HCEC 1CT (cell line): ENCODE measurements around the gene ZBED6.
"Not testable (repeated sequence)": the region's sequence is repeated elsewhere in the genome, so short reads cannot be mapped to it uniquely, and the experiment has no call there.

ENCODE experiments used
- DNase-seq: peaks from one replicate; pipeline ENCODE4 v3.0.0-alpha.2; 2017

Gene ZBED6, protein sequence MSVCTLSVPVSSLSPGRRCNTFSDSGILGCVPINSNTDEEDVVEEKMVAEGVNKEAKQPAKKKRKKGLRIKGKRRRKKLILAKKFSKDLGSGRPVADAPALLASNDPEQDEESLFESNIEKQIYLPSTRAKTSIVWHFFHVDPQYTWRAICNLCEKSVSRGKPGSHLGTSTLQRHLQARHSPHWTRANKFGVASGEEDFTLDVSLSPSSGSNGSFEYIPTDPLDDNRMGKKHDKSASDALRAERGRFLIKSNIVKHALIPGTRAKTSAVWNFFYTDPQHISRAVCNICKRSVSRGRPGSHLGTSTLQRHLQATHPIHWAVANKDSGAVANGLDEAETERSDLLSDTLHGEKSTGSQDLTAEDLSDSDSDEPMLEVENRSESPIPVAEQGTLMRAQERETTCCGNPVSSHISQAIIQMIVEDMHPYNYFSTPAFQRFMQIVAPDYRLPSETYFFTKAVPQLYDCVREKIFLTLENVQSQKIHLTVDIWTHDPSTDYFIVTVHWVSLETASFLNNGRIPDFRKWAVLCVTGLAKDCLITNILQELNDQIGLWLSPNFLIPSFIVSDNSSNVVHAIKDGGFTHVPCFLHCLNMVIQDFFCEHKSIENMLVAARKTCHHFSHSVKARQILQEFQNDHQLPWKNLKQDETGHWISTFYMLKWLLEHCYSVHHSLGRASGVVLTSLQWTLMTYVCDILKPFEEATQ (N-terminal part only)

DNA sequence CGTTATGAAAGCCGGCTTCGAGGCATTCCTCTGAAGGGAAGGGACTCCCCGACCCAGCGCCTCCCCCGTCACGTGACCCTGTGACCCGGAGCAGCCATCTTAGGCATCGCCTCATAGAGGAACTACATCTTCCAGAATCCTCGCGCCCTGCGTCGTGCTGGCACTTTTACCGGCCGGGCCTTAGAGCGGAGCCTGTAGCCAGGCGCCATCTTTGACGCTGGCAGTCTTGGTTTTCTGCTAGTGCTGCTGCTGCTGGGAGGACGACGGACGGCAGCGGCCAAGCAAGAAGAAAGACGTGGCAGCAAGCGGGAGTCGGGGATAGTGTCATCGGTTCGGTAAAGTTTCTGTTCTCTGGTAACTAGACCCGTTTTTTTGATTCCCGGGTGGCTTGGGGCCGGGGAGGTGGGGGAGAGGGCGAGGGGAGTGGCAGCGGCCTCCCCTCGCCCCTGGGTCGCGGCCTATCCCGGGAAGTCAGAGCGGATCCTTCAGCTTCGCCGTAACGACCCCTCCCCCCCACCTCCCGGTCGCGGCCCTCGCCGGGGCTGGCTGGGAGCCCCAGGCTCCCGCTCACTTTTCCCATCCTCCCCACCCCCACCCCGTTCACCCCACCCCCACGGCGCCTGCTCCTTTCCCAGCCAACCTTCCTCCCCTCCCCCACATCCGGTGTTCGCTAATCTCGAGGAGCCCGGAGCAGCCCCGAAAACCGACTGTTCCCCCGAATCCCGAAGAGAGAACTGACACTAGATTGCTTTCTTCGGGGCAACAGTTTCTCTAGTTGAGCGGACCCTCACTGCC, at the start of gene ZBED6, which contains the start of gene ZC3H11A:
Gene ZBED6, plus strand, starts transcription at position 183 of the 795 bp plus-strand sequence. CDS start 1,900 bp downstream, outside the sequence.
Gene ZC3H11A, plus strand, starts transcription at position 183 of the 795 bp plus-strand sequence. CDS start 21,448 bp downstream, outside the sequence.
- peak; percentile 98 for DNase-seq

DNA sequence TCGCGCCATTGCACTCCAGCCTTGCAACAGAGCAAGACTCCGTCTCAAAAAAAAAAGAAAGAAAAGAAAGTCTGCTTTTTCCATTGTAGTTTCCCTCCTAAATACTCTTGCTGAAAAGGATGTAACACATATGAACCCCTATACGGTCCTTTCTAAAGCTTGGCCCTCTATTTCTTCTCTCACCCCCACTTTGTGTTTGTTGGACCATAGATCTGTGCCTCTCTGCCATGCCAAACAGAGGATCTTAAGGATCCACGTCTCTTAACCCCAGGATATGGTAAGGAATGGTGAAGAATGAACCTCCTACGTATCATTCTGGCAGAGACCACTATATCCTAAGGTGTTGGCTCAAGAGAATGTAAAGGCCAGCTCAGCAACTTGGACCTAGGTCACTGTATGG, 49.1 kb upstream of the ZBED6 start:
- no peak for DNase-seq

DNA sequence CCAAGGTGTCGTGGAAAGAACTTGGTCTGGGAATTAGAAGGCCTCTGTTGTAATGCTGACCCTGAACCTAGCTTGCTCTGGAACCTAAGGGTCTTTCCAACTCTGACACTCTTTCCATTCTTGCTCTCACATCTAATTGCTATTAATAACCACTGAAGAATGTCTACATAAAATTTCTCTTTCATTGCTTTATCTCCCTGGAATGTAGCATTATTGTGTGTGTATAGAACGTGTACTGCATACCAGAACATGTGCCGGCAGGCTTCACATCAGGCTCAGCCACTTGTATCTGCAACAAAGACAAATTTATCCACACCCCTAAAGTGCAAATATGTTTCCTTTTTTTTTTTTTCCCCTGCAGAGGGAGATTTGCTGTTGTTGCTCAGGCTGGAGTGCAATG, 44.4 kb upstream of the ZBED6 start:
- DNase-seq: peak; percentile 42

DNA sequence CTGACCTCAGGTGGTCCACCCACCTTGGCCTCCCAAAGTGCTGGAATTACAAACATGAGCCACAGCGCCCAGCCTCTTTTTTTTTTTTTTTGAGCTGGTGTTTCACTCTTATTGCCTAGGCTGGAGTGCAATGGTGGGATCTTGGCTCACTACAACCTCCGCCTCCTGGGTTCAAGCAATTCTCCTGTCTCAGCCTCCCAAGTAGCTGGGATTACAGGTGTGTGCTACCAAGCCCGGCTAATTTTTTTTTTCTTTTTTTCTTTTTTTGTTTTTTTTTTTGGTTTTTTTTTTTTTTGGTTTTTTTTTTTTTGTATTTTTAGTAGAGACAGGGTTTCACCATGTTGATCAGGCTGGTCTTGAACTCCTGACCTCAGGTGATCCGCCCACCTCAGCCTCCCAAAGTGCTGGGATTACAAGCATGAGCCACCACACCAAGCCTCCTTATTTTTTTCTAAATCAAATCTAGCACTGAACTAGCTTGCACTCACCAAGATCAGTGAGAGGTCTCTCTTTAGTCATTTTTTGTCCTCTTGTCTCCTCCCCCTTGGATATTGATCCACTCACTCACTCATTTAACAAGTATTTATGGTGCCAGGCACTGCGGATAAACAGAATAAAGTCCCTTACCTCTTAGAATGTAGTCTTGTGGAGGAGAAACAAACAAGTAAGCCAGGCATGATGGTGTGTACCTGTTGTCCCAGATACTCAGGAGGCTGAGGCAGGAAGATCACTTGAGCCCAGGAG, 43.6 kb upstream of the ZBED6 start:
- not testable (repeated sequence) for DNase-seq

DNA sequence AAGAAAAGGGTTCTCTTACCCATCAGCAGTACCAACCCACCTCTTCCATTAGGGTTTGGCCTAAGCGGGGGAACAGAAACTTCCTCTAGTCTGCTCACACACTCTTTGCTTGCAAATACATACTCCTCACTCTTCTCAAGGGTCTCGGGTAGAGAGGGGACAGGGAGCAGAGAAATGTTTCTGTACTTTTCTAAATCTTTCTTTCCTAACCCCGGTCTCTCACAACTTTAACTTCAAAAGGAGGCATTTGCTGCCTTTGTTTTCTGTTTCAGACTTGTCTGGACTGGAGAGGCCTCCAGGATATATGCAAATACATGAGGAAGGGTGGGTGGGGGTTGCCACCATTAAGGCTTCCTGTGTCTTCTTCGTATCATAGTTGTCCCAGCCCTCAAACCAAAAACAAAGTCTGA, 41.0 kb upstream of the ZBED6 start:
- no peak for DNase-seq

DNA sequence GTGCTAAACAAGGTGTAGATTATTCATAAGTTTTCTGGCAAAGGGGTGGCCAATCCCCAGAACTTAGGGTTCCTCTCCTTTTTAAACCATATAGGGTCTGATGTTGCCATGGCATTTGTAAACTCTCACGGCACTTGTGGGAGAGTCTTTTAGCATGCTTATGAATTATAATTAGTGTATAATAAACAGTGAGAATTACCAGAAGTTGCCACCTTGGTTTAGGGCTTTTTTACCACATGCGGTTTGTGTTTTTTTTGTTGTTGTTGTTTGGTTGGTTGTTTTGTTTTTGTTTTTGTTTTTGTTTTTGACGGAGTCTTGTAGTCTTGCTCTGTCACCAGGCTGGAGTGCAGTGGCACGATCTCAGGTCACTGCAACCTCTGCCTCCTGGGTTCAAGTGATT, 39.4 kb upstream of the ZBED6 start:
- DNase-seq: no peak

DNA sequence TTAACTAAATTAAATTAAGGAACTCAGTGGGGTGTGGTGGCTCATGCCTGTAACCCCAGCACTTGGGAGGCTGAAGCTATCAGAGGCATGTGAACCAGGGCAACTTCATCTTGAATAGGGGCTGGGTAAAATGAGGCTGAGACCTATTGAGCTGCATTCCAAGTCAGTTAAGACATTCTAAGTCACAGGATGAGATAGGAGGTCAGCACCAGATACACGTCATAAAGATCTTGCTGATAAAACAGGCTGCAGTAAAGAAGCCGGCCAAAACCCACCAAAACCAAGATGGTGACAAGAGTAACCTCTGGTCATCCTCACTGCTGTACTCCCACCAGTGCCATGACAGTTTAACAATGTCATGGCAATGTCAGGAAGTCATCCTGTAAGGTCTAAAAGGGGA, 36.7 kb upstream of the ZBED6 start:
- not testable (repeated sequence) for DNase-seq

DNA sequence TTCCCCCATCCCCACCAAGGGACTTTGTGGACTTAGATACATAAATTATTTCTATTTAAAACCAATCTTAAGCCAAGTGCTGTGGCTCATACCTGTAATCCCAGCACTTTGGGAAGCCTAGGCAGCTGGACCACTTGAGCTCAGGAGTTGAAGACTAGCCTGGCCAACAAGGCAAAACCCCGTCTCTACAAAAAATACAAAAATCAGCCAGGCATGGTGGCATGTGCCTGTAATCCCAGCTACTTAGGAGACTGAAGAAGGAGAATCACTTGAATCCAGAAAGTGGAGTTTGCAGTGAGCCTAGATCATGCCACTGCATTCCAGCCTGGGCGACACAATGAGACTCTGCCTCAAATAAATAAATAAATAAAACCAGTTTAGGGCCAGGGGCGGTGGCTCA, 34.9 kb upstream of the ZBED6 start:
- DNase-seq: no peak

DNA sequence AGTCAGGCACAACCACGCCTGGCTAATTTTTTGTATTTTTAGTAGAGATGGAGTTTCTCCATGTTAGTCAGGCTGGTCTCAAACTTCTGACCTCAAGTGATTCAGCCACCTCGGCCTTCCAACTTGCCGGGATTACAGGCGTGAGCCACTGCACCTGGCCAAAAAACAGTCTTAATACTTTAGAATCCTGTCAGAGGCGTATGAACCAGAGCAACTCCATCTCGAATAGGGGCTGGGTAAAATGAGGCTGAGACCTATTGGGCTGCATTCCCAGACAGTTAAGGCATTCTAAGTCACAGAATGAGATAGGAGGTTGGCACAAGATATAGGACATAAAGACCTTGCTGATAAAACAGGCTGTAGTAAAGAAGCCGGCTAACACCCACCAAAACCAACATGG, 33.5 kb upstream of the ZBED6 start:
- not testable (repeated sequence) for DNase-seq

DNA sequence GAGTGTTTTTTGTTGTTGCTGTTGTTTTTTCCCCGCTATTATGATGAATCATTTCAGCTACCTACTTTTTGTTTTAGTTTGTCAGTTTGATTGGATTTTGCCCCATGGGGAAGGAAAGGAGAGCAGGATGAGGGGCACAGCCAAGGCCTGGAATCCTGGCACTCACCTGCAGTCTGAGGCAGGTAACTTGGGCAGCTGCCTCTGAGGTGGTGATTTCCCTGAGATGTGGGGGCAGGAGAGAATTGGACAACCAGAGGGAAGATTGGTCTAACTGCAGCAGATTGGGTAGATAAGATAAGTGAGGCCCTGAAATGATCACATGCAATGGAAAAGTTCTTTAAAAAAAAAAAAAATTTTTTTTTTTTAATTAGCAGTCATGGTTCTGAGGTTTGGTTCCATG, 31.9 kb upstream of the ZBED6 start:
- no peak for DNase-seq

DNA sequence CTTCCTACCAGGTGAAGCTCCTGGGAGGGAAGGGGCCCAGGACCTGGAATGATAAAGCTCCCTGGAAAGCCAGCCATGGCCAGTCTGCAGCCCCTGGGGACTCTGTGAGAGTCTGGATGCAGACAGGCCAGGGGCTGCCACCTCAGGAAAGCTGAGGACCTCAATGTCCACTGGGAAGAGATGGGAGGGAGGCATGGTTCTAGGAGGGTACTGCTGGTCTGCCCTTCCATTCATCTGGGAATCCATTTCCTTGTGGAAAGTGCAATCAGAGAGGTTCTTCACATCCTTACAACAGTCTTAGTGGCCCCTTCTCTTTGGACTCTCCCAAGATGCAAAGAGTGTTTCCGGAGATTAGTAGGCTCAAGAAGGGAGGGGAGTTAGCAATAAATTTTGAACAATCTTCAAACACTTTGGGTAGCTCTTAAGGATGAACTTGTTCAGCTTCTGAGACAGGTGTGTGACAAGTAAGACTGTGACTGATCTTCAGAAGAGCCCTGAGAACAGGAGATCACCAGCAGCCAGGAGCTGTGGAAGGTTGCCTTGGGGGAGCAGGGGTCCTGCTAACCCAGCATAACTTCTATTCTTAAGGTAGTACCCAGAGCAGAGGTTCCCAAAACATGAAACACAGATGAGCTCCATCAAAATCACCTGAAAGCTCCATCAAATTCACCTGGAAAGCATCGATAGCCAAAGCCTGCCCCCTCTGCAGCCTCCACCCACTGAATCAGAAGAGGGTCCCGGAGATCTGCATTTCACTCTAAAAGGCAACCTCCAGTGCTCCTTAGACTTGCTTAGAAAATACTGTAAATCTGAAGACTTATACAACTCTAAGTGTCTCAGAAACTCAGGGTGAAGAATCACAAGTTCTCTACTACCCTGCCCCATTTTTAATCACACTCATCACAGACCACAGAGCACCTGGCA, 31.1 kb upstream of the ZBED6 start:
- DNase-seq: no peak

DNA sequence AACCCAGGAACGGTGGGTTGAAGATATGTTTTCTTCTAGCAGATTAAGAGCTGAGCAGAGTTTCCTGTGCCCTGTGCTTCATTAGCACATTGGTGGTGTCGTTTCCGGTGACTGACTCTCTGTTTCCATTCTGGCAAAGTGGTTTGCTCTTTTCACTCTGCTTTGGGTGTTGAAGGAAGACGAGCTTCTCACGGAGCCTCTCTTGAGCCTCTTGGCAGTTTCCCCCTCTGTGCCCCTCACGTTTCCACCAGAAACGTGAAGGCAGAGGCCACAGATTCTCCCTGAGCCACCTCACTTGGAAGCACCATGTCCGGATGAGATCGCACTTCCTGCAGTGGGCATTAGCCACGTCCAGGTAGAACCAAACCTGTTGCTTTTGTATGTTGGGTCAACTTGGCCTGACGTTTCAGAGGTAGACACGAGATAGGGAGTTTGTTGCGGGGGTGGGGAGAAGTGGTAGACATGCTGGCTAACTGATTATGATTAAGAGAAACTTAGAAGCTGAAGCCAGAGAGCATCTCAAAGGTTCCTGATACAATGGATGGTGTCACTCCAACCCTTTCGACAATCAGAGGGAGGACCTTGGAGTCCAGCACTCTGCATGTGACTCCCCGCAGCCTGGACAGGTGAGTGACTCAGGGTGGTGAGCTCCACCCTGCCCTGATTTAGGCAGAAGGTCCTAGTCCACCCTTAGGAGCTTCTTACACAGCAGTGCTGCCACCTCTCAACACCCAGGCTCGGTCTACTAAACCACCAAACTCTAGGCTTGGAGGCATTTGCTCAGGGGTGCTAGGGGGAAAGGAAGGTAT, 30.2 kb upstream of the ZBED6 start, which contains the start of gene LAX1:
Gene LAX1, plus strand, starts transcription at position 155 of the 809 bp plus-strand sequence. Its CDS starts 383 bp downstream, at position 538.
- no peak for DNase-seq

DNA sequence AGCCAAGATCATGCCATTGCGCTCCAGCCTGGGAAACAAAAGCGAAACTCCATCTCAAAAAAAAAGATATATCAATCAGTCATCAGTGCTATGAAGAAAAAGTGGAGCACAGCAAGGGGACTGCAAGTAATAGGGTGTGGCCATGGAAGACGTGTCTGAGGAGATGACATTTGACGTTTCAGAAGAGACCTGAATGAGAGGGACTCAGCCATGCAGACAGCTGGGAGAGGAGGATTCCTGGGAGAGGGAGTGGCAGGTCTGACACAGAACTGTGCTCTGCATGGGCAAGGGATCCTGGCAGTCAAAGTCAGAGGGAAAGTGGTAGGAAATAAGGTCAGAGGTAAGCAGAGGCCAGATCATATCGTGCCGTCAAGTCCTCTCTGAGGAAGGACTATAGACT, 27.2 kb upstream of the ZBED6 start:
- no peak for DNase-seq

DNA sequence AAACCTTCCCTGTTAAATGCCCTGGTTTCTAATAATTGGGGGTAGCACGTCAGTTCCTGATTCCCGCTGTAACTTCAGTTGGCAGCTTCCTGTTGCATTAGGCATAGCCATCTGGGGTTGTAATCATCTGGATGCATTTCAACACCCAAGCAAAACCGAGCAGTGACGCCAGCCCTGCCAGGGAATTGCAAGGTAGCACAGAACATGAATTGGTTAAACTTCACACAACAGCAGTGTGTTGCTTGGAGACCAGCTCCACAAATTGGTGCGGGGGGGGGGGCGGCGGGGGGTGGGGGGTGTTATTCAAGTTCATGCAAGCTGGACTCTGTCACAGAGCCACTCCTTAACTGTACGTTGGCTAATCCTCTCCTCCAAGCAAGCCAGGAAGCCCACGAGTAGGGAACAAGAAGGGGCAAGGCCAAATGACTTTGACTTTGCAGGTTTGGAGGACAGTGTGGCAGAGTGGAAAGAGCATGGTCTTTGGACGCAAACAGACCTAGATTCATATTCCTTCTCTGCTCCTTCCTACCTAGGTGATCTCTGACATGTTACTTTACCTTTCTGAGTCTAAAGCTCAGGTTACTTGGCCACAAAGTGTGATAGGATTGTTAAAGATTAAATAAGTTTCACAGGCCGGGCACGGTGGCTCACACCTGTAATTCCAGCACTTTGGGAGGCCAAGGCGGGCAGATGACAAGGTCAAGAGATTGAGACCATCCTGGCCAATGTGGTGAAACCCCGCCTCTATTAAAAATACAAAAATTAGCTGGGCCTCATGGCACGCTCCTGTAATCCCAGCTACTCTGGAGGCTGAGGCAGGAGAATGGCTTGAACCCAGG, 25.7 kb upstream of the ZBED6 start:
- DNase-seq: peak; percentile 63

DNA sequence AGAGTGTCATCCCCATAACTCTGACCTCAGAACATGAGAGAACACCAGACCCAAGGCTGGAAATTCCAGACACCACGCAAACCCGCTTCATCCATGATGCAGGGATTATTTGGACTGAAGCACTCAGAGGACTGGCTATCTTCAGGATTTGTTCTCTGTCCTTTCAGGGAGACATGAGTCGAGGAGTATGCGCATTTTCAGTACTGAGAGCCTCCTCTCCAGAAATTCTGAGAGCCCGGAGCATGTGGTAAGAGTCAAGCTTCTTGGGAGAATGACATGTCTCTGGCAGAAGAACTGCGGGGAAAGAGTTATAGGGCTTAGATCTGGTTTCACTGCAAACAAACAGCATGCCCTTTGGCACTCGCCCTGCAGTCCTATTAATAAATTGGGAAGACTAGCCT, 23.5 kb upstream of the ZBED6 start:
- no peak for DNase-seq

DNA sequence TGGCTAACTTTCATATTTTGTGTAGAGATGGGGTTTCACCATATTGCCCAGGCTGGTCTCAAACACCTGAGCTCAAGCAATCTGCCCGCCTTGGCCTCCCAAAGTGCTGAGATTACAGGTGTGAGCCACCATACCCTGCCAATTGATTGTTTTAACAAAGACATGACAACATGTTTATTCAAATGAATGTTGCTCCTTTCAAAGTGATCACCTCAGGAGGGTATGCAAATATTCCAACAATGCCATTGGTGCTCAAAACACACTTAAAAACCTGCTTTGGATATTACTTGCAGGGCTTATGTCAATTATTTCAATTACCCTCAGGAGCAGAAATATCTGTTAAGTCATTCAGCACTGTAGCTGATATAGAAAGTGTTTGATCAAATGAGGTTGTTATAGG, 22.6 kb upstream of the ZBED6 start:
- no peak for DNase-seq

DNA sequence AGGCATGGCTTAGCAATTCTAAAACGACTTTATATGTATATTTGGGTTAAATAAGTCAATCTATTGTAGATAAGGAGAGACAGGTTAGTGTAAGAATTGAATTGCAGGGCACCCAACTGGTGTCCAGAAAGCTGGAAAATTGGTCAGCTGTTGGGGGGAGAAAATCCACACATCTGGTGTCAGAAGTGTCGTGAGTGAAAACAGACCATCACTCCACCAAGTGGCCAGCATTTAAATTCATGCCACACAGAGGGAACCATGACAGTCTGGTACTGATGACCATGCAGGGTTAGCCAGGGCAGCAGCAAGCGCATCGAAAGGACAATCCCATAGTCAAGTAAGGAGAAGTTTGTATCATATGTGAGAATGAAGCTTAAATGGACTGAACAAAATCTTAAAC, 18.8 kb upstream of the ZBED6 start:
- no peak for DNase-seq

DNA sequence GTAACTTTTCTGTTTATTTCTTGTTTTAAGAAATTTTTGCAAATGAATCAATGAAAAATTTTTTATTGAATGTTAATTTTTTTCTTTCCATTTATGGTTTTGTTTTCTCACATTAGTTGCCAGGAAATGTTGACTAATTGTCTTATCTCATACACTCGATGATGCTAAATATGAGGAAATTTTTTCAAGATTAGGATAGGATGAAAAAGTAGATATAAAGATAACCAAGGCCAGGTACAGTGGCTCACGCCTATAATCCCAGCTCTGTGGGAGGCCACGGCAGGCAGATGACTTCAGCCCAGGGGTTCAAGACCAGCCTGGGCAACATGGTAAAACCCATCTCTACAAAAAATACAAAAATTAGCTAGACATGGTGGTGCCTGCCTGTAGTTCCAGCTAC, 17.8 kb upstream of the ZBED6 start:
- peak; percentile 4 for DNase-seq

DNA sequence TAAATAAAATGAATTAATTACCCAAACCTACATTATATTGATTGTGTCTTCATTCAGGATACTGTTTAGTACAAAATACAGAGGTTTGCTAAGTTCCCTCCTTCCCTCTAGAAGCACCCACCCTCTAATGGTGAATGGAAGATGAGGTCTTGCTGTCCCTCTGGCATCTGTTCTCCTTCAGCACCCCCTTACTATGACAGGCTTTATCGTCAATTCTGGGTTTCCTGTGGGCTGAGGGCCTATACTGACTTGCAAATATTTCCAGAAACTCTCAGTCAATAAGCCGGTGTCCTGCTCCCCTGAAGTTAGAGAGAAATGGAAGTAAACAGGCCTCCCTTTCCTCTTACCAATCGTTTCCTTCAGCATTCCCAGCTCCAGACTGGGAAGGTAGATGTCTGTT, 17.3 kb upstream of the ZBED6 start:
- no peak for DNase-seq
